ENCODE measurements around the gene C10orf67.

Gene C10orf67

GRCh38 chr10:23200586-23200985, 144.0 kb downstream of the C10orf67 start:
- Histone ChIP-seq H3K4me1 (ENCODE audit: control insufficient read depth, low read depth, low read length) (peaks cover 16% of the 10 kb centered on the region), H3K27me3 (ENCODE audit: control insufficient read depth, insufficient read depth, low read length) (peaks cover 100% of the 10 kb centered on the region), H3K4me3 (ENCODE audit: low read length) (no peak overlapping the region), H3K9me3 (ENCODE audit: control insufficient read depth, low read depth, low read length) (no peaks in the 10 kb centered on the region), H3K36me3 (ENCODE audit: control insufficient read depth, low read depth, low read length) (no peaks in the 10 kb centered on the region), H3K9ac (ENCODE audit: low read length) (no peak overlapping the region), H3K27ac (ENCODE audit: low read length) (no peak overlapping the region)

GRCh38 chr10:23199768-23200511, 144.7 kb downstream of the C10orf67 start:
- Histone ChIP-seq H3K4me1 (ENCODE audit: control insufficient read depth, low read depth, low read length) (peaks cover 16% of the 10 kb centered on the region), H3K9ac (ENCODE audit: low read length) (no peak overlapping the region), H3K36me3 (ENCODE audit: control insufficient read depth, low read depth, low read length) (no peaks in the 10 kb centered on the region), H3K27ac (ENCODE audit: low read length) (no peak overlapping the region), H3K9me3 (ENCODE audit: control insufficient read depth, low read depth, low read length) (no peaks in the 10 kb centered on the region), H3K4me3 (ENCODE audit: low read length) (peak overlapping the region; percentile 57), H3K27me3 (ENCODE audit: control insufficient read depth, insufficient read depth, low read length) (peaks cover 100% of the 10 kb centered on the region)

GRCh38 chr10:23198940-23199767, 145.4 kb downstream of the C10orf67 start:
- Histone ChIP-seq H3K27me3 (ENCODE audit: control insufficient read depth, insufficient read depth, low read length) (peaks cover 100% of the 10 kb centered on the region), H3K4me3 (ENCODE audit: low read length) (peak overlapping the region; percentile 57), H3K36me3 (ENCODE audit: control insufficient read depth, low read depth, low read length) (no peaks in the 10 kb centered on the region), H3K9ac (ENCODE audit: low read length) (no peak overlapping the region), H3K4me1 (ENCODE audit: control insufficient read depth, low read depth, low read length) (peaks cover 11% of the 10 kb centered on the region), H3K27ac (ENCODE audit: low read length) (no peak overlapping the region), H3K9me3 (ENCODE audit: control insufficient read depth, low read depth, low read length) (no peaks in the 10 kb centered on the region)

GRCh38 chr10:23198610-23198939, 146.0 kb downstream of the C10orf67 start:
- H3K27me3 ChIP-seq (ENCODE audit: control insufficient read depth, insufficient read depth, low read length): peaks cover 100% of the 10 kb centered on the region
- H3K9me3 ChIP-seq (ENCODE audit: control insufficient read depth, low read depth, low read length): no peaks in the 10 kb centered on the region
- H3K9ac ChIP-seq (ENCODE audit: low read length): no peak overlapping the region
- H3K36me3 ChIP-seq (ENCODE audit: control insufficient read depth, low read depth, low read length): no peaks in the 10 kb centered on the region
- no peak overlapping the region for H3K27ac ChIP-seq (ENCODE audit: low read length)
- H3K4me1 ChIP-seq (ENCODE audit: control insufficient read depth, low read depth, low read length): peaks cover 5% of the 10 kb centered on the region
- H3K4me3 ChIP-seq (ENCODE audit: low read length): peak overlapping the region; percentile 57

- H3K4me3 ChIP-seq (ENCODE audit: low read length): no peak overlapping the region
- H3K27me3 ChIP-seq (ENCODE audit: control insufficient read depth, insufficient read depth, low read length): peaks cover 100% of the 10 kb centered on the region
- H3K9ac ChIP-seq (ENCODE audit: low read length): no peak overlapping the region
- no peak overlapping the region for H3K27ac ChIP-seq (ENCODE audit: low read length)
- H3K9me3 ChIP-seq (ENCODE audit: control insufficient read depth, low read depth, low read length): no peaks in the 10 kb centered on the region
- H3K36me3 ChIP-seq (ENCODE audit: control insufficient read depth, low read depth, low read length): no peaks in the 10 kb centered on the region
- peaks cover 4% of the 10 kb centered on the region for H3K4me1 ChIP-seq (ENCODE audit: control insufficient read depth, low read depth, low read length)
Measured at GRCh38 chr10:23197416-23197861, 147.2 kb downstream of the C10orf67 start.

- Histone ChIP-seq H3K27me3 (ENCODE audit: control insufficient read depth, insufficient read depth, low read length) (peaks cover 100% of the 10 kb centered on the region), H3K36me3 (ENCODE audit: control insufficient read depth, low read depth, low read length) (no peaks in the 10 kb centered on the region), H3K4me3 (ENCODE audit: low read length) (no peak overlapping the region), H3K9ac (ENCODE audit: low read length) (no peak overlapping the region), H3K9me3 (ENCODE audit: control insufficient read depth, low read depth, low read length) (no peaks in the 10 kb centered on the region), H3K27ac (ENCODE audit: low read length) (no peak overlapping the region), H3K4me1 (ENCODE audit: control insufficient read depth, low read depth, low read length) (peaks cover 4% of the 10 kb centered on the region)
Measured at GRCh38 chr10:23196915-23197314, 147.7 kb downstream of the C10orf67 start.

GRCh38 chr10:23195846-23196600, 148.6 kb downstream of the C10orf67 start:
- no peak overlapping the region for H3K4me3 ChIP-seq (ENCODE audit: low read length)
- no peaks in the 10 kb centered on the region for H3K9me3 ChIP-seq (ENCODE audit: control insufficient read depth, low read depth, low read length)
- peaks cover 8% of the 10 kb centered on the region for H3K4me1 ChIP-seq (ENCODE audit: control insufficient read depth, low read depth, low read length)
- H3K27me3 ChIP-seq (ENCODE audit: control insufficient read depth, insufficient read depth, low read length): peaks cover 100% of the 10 kb centered on the region
- no peaks in the 10 kb centered on the region for H3K36me3 ChIP-seq (ENCODE audit: control insufficient read depth, low read depth, low read length)
- H3K27ac ChIP-seq (ENCODE audit: low read length): no peak overlapping the region
- no peak overlapping the region for H3K9ac ChIP-seq (ENCODE audit: low read length)

- H3K9ac ChIP-seq (ENCODE audit: low read length): no peak overlapping the region
- peaks cover 16% of the 10 kb centered on the region for H3K4me1 ChIP-seq (ENCODE audit: control insufficient read depth, low read depth, low read length)
- no peaks in the 10 kb centered on the region for H3K9me3 ChIP-seq (ENCODE audit: control insufficient read depth, low read depth, low read length)
- peaks cover 100% of the 10 kb centered on the region for H3K27me3 ChIP-seq (ENCODE audit: control insufficient read depth, insufficient read depth, low read length)
- H3K4me3 ChIP-seq (ENCODE audit: low read length): no peak overlapping the region
- H3K27ac ChIP-seq (ENCODE audit: low read length): no peak overlapping the region
- H3K36me3 ChIP-seq (ENCODE audit: control insufficient read depth, low read depth, low read length): no peaks in the 10 kb centered on the region
Measured at GRCh38 chr10:23194966-23195845, 149.4 kb downstream of the C10orf67 start.

- H3K9ac ChIP-seq (ENCODE audit: low read length): no peak overlapping the region
- no peaks in the 10 kb centered on the region for H3K36me3 ChIP-seq (ENCODE audit: control insufficient read depth, low read depth, low read length)
- no peak overlapping the region for H3K4me3 ChIP-seq (ENCODE audit: low read length)
- no peak overlapping the region for H3K27ac ChIP-seq (ENCODE audit: low read length)
- peaks cover 100% of the 10 kb centered on the region for H3K27me3 ChIP-seq (ENCODE audit: control insufficient read depth, insufficient read depth, low read length)
- H3K9me3 ChIP-seq (ENCODE audit: control insufficient read depth, low read depth, low read length): no peaks in the 10 kb centered on the region
- peaks cover 12% of the 10 kb centered on the region for H3K4me1 ChIP-seq (ENCODE audit: control insufficient read depth, low read depth, low read length)
Measured at GRCh38 chr10:23194471-23194965, 150.1 kb downstream of the C10orf67 start.

GRCh38 chr10:23193435-23194074, 151.0 kb downstream of the C10orf67 start:
- H3K9me3 ChIP-seq (ENCODE audit: control insufficient read depth, low read depth, low read length): no peaks in the 10 kb centered on the region
- no peak overlapping the region for H3K4me3 ChIP-seq (ENCODE audit: low read length)
- H3K9ac ChIP-seq (ENCODE audit: low read length): no peak overlapping the region
- H3K36me3 ChIP-seq (ENCODE audit: control insufficient read depth, low read depth, low read length): no peaks in the 10 kb centered on the region
- peaks cover 100% of the 10 kb centered on the region for H3K27me3 ChIP-seq (ENCODE audit: control insufficient read depth, insufficient read depth, low read length)
- H3K27ac ChIP-seq (ENCODE audit: low read length): no peak overlapping the region
- peaks cover 12% of the 10 kb centered on the region for H3K4me1 ChIP-seq (ENCODE audit: control insufficient read depth, low read depth, low read length)
